UCSD-AML1 (cell line): ENCODE measurements around the gene FRRS1L.
A peak's percentile ranks its signal among the peaks of the same experiment; 100 is the strongest.

Experiments used
- DNase-seq: peaks from one replicate; lab custom pipeline; 2025; ENCODE audit not compliant: unreplicated experiment; lab: John Stamatoyannopoulos, UW

FRRS1L gene, protein sequence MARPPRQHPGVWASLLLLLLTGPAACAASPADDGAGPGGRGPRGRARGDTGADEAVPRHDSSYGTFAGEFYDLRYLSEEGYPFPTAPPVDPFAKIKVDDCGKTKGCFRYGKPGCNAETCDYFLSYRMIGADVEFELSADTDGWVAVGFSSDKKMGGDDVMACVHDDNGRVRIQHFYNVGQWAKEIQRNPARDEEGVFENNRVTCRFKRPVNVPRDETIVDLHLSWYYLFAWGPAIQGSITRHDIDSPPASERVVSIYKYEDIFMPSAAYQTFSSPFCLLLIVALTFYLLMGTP

DNA sequence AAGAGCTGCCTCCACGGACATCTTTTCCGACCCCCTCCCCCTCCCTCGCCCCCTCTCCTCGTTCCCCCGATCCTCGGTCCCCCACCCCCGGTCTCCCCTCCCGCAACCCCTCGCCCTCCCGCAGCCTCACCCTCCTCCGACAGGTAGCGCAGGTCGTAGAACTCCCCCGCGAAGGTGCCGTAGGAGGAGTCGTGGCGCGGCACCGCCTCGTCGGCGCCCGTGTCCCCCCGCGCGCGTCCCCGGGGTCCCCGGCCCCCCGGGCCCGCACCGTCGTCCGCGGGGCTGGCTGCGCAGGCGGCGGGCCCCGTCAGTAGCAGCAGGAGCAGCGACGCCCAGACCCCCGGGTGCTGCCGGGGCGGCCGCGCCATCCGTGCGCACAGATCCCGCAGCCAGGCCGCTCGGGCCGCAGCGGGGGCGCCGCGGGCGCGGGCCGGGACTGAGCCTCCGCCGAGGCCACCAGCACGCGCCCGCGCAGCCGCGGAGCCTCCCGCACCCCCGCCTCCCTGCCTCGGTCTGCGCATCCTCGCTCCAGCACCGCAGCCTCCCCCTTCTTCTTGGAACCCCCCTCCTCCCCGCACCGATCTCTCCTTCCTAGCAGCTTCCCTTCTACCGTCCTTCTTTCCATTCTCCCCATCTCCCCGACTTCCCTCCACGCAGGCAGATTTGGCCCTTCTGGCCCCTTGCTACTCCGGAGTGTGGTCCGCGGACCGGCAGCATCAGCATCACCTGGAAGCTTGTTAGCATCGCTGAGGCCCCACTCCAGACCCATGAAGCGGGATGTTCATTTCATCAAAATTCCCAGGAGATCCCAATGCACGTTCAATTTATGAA, at the start of gene FRRS1L:
Gene FRRS1L (minus strand): TSS at position 479 of the 831 bp plus-strand sequence. CDS start 111 bp downstream, at position 368.
- DNase-seq = no peak

DNA sequence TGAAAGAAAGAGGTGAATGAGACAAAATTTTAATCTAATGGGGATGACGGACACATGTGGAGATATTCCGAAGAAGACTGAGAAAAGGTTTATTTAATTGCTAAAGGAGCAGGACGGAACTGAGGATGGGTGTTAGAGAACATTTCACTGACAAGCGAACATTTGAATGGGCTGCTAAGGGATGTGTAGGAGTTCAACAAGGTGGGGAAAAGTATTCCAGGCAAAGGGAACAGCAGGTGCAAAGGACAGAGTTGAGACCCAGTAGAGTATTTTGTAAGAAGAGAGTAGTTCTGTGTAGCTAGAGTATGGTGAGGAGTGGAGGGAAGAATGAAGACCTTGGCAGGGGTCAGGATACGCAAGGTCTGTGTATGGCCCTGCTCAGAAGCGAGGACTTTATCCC, 47.4 kb upstream of the FRRS1L start:
- DNase-seq = no peak

DNA sequence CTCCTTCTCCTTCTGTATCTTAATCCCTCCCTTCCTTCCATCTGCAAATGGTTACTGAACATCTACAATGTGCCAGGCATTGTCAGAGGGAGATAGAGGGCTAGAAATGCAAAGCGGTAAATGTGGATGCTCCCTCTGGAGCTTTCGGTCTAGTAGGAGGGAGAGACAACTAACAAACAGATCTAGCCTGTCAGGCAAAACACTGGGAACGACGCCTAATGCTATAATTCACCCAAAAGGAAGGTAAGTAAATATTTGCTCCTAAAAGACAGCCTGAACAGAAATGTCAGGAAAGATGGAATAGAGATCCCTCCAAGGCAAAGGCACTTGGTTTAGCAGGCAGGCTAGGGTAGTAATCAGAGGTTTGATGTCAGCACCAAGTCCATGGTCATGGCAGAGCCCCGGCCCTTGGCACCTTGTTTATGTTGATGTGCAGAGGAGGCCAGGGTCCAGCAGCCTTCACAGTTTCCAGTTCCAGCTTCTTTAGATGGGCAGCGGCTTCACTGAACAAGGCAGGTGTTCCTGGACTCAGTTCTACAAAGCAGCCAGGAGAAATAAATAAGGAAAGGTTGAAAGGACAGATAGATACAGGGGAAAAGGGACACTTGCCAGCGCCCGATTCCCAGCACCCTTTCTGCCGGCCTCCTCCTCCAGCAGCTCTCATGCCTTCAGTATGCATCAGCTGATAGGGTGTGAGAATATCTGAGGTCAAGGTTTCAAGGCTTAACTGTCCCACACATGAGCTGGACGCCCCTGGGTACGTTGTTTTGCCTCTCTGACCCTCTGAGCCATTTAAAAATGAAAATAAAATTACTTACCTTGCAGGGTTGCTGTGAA, 46.5 kb upstream of the FRRS1L start:
- no peak for DNase-seq

DNA sequence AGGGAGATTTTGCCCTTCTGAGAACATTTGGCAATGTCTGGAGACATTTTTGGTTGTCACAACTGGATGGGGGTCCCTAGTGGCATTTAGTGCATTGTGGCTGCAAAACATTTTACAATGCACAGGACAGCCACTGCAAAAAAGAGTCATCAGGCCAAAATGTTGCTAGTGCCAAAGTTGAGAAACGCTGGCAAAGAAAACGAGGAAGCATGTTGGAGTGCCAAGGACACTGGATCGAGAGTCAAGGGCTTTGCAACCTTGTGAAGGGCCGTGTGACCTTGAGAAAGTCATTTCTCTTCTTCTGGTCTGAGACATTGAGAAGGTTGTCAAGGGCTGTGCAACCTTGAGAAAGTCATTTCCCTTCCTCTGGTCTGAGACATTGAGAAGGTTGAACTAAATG, 45.7 kb upstream of the FRRS1L start:
- DNase-seq = no peak

DNA sequence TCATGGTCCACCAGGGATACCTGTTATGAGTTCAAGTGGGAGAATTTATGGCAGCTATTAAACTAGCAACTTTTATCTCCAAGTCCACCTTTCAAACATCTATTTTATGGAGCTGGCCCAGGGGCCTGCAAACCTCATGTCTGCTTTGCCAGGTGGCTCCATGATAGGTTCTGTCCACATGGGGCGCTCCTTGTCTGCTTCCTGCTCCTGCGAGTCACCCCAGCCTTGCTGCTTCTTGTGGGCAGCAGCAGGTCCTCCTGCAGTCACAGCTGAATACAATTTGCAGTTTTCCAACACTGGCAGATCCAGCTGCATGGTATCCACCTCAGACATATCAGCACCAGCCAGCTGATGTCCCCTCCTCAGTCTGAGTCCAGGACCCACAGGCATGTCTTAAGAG, 39.6 kb upstream of the FRRS1L start:
- no peak for DNase-seq

DNA sequence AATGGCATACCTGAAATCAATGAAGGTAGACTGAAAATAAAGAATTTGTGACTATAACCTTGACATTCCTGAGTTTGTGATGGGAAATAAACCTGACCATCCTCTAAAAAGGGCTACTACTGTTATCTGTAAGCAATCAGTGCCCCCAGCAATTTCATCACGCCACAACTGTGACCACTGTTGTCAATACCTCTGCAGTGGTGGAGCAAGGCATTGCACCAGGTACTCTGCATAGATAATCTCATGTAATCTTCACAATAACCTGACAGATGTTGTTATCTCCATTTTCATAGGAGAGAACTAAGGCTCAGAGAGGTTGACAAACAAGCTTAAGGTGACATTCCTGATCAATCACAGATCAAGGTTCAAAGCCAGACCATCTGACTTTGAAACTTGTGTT, 38.5 kb upstream of the FRRS1L start:
- no peak for DNase-seq

DNA sequence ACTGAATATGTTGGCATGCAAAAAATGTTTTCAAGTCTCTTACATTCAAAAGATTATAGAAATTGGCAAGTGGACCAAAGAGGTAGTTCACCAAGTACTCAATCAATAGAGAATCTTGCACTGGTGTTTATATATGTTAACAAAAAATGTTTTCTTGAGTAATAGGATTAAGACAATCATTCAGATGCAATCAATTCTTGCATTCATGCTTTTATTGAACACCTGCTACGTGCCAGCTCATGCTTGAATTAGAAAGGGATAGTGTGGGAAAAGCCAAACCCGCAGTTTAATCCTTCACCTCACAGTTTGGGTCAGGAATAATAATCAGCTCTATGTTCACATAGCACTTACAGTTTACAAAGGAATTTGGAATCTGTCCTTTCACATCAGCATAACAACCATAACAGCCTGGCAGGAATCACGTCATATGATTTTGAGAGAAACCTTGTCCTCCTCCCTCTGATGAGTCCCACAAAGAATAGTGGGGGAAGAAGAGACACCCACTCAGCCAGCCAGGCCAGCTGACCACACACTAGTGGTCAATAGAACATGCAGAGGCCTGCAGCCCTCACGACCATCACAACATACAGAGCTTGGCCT, 36.8 kb upstream of the FRRS1L start:
- no peak for DNase-seq

DNA sequence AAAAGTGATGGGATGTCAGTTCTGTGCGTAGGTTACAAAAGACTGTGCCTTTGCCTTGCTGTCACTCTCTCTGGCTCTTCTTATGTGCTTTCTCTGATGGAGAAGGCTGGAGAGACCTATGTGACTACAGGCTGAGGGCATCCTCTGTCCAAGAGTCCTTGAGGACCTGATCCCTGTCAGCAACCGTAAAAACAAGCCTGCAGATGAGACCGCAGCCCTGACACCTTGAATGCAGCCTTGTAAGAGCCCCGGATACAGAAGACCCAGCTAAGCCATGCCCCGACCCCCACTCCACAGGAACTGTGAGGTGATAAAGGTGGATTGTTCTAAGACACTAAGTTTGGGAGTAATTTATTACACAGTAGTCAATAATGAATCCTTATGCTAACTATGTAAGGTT, 32.6 kb upstream of the FRRS1L start:
- no peak for DNase-seq

DNA sequence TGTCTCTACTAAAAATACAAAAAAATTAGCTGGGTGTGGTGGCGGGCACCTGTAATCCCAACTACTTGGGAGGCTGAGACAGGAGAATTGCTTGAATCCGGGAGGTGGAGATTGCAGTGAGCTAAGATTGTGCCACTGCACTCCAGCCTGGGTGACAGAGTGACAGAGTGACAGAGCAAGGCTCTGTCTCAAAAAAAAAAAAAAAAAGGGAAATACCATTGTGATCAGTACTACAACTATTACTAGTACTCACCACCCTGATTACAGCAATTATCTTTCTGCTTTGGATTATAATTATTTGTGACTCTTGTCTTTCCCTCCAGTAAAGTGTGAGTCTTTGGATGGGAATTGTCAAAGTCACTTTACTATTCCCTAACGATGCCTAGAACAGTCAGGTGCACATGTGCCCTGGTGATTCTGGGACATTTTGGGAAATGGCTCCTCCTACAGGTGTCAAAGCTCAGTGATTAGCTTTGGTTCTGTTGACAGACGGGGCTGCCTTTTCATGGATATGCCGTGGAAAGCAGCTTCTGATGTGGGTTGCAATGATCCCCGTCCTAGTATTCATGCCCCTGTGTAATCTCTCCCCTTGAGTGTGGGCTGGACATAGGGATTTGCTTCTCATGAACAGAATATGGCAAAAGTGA, 31.8 kb upstream of the FRRS1L start:
- no peak for DNase-seq

DNA sequence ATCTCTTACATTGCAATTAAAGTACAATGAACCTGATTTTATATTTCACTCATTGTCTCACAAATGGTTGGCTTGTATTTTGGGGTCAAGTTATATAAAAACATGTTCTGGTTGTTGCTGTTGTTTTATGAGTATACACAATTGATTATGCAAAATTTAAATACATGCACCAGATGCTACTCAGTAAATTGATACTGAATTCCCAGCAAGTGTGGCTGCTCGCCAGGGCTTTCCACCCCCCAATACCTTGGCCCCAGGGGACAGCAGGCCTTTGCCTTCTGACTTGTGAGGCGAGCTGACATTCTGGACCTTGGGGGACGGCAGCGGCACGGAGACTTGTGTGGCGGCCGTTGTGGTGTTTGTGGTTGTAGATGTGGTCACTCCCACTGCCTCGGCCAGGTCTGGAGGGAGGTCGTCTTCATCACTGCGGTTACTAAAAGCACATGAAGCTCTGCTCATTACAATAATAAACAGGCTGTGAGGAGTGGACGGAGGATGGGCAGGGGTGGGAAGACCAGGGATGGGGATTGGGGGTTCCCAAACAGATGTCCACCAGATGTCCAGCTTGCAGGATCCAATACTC, 27.0 kb upstream of the FRRS1L start:
- no peak for DNase-seq

DNA sequence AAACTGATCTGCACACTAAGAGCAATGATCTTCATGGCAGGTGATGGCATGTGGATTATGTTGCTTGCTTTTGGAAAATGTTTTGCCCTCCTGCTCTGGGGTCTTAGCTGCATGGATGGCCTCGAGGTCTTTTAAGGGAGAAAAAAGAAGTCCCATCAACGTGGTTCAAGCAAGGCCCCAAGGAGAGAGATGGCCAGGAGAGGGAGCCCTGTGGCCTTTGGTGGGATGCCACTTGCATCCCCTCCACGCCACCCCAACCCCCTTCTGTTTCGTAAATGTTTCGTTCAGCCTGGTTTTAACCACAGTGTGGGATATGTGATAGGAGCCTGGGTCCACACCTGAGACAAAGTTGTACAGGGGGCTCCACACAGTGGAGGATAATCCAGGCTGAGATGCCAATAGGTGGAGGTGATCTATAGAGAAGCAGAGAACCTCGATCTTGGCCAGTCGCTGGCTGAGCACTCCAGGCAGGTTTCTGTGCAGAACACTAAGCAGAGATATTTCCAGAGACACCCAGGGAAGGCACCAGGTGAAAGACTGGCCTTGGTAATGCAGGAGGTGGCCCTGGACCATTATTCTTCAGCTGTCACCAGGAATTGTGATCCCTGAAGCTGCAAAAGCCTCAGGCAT, 25.8 kb upstream of the FRRS1L start:
- DNase-seq = no peak

DNA sequence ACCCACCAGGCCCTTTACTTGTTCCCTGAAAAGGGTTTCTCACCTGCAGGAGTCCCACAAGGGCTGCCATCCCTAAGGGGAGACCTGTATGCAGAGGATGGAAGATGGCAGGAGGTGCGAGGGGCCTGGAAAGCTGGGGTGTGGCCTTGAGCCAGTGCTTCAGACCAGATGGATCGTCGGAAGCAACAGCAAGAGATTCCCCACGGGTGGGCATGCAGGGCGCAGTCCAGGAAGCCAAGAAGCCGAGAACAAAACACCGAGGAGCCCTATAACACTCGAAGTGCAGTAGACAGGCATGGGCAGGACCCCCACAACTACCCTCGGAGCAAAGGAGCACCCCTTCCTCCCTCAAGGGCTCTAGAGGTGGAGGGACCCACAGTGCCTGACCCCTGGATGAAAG, 24.7 kb upstream of the FRRS1L start:
- no peak for DNase-seq

DNA sequence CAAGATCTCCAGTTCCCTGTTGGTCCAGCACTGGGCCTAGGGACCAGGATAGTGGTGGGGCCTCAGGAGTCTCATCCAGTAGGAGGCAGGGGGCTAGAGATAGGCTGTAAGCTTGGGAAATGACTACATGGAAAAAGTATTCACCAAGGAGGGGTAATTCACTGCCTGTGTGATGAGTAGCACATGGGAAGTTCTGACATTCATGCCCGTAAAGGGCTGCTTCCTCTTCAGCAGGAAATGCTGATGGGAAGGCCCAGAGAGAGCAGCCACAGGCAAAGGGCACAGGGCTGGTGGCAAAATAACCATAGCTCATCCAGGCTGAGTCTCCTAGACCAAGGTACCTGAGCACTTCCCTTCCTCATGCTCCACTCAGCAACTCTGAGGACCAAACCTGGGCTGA, 23.1 kb upstream of the FRRS1L start:
- DNase-seq = no peak

DNA sequence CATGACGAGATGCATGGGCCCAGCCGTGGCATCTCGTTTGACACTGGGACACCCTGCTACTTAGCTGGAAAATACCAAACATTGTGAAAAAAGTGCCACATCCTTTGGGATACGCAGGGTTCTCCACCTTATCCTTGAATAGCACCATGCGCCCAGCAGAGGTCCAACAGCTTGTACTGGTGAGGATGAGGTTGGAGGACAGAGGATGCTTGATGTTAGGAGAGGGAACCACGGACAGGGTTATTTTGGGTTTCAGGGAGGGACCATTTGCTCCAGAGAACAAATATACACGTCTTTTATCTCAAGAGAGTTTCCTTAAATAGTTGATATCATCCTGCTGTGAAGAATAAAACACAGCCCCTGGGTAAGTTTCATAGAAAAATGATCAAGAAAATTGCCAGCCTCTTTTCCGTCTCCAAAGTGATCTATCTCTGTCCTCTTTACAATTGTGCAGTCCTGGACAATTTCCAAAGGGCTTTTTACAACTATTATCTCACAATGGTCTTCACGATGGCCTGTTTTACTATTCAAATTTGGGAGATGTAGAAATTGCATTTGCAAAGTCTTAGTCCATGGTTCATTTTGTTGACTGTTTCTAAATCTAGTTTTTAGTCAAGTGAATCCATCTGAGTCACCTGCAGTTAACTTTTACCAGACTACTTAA, 19.9 kb upstream of the FRRS1L start:
- DNase-seq = no peak

DNA sequence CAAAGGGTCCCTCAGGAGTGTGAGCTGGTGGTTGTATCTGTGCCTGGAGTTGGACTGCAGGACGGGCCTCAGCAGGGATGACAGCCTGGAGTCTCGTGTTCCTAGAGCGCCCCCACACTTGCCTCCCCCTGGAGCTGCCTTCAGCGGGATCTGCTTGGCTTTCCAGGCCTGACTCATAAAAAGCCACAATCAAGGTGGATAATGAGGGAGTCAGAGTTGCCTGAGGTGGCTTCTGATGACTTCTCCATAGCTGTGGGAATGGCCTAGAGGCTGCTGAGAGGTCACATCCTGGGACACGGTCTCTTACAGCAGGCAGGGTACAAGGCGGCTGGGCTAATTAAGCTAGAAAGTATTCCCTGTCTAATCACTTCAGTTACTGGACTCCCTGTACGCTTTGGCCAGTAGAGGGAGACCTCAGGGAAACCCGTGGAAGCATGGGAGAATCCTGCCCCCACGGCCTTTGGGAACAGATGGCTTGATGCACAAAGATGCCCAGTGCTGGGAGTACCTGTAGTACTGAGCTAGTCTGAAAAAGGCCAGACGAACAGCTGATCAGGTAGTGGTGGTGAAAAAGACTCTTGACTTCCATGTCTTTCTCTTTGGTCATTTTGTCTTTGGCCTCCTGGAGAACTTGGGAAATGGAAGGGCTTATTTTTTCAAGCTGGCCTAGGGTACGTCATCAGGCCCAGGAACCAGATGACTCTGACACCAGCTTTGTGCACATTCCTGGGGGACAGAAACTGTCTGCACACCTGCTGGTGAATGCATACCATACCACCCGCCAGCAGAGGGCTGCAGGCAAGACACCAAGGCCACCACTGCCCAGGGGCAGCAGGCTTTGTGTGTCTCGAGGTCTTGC, 16.1 kb upstream of the FRRS1L start:
- peak; percentile 22 for DNase-seq

DNA sequence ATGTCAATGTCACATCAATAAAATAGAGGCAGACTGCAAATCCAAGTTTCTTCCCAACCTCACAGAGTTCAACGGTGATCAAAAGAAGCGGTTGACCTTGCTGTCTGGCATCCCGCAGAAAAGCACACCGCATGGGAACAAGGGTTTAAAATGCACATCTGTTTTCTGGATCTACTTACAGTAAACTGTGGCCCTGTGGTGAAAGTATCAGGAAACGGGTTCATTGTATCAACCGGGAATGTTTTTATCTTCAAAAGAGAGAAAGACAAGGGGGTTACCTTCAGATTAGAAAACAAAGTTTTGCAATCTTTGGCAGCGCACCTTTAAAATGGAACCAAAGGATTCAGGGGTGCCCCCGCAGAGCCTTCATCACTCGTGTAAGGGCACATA, 15.5 kb upstream of the FRRS1L start:
- DNase-seq = no peak

DNA sequence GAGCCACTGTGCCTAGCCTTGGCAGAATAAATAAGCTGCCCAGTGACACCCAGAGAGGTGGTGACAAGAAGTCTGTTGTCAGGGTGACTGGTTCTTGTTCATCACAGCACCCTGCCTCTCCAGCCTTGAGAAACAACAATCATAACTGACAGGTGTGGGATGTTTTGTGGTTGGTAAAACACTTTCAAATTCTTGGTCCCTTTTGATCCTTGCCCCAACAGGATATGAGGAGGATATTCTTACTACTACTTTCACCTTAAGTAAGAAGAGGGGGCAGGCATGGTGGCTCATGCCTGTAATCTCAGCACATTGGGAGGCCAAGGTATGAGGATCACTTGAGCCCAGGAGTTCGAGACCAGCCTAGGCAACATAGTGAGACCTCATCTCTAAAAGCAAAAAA, 14.2 kb upstream of the FRRS1L start:
- no peak for DNase-seq

DNA sequence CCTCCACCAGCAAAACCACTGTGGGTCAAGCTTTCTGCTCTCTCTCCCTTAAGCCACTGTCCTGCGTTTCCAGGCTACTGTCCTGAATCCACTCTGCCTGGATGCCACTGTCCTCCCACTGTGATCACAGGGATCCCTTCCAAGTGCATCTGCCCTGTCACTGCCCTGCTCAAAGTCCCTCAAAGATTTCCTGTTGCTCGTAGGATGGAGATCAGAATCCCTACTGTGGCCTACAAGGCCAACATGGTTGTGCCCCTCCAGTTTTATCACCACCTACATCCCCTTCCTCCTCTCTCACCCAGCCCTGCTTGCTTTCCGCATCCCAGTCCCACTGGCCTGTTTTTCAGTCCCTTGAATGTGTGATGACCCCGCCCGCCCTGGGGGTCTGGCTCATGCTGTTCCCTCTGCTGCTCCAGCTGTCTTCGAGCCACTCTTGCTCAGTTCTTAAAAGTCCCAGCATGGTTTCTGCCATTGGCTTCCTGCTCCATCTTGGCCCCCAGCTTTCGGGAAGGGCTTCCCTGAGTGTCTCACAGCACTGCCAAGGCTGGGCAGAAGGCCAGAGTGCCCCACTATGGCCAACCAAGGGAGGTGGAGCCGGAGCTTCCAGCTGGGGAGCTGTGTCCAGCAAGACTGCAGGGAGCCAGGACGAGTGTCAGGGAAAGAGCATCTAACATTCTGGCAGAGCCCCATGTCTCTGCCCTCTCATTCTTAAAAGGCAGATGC, 12.9 kb upstream of the FRRS1L start:
- DNase-seq = no peak
